Neural cell (in vitro differentiated cells): ENCODE measurements around the gene PPIP5K1. TPM values are rescaled to one million over a fixed set of nuclear protein-coding genes. Genes with fewer than 3 reads are reported as not detected.
A peak's percentile ranks its signal among the peaks of the same experiment; 100 is the strongest.

Experiments
- H2AFZ ChIP-seq: fragments of 200-600, 300-800 bp; sonication (generic), shearing (Covaris generic); 2 replicates; pipeline ENCODE4 v1.6.0; 2014; ENCODE audit warnings: low read depth, mild to moderate bottlenecking, antibody characterized with exemption, low read length, moderate library complexity
- H3F3A ChIP-seq: fragments of 200-600 bp; shearing (Covaris generic); 2 replicates; pipeline ENCODE4 v1.6.1; 2016; ENCODE audit warnings: mild to moderate bottlenecking, moderate library complexity, mixed read lengths, antibody characterized with exemption, low read length; ENCODE audit not compliant: insufficient read depth, poor library complexity, severe bottlenecking
- H3K27ac ChIP-seq: fragments of 200-600, 300-800 bp; sonication (generic), shearing (Covaris generic); 2 replicates; pipeline ENCODE4 v1.5.1; 2014; ENCODE audit warnings: mild to moderate bottlenecking, low read length, moderate library complexity
- H3K27me3 ChIP-seq: fragments of 300-800, 200-600 bp; sonication (generic), shearing (Covaris generic); 2 replicates; pipeline ENCODE4 v1.6.0; 2014; ENCODE audit warnings: mild to moderate bottlenecking, low read depth, low read length, moderate library complexity; ENCODE audit not compliant: insufficient read depth
- H3K36me3 ChIP-seq: fragments of 300-800, 200-600 bp; sonication (generic), shearing (Covaris generic); 2 replicates; pipeline ENCODE4 v1.5.1; 2014; ENCODE audit warnings: mild to moderate bottlenecking, antibody characterized with exemption, low read length, moderate library complexity; ENCODE audit not compliant: insufficient read depth
- H3K4me2 ChIP-seq: fragments of 300-800, 200-600 bp; sonication (generic), shearing (Covaris generic); 2 replicates; pipeline ENCODE4 v1.6.0; 2014; ENCODE audit warnings: mild to moderate bottlenecking, low read length
- H3K4me3 ChIP-seq: fragments of 300-800, 200-600 bp; sonication (generic), shearing (Covaris generic); 2 replicates; pipeline ENCODE4 v1.5.1; 2014; ENCODE audit warnings: mild to moderate bottlenecking, low read length, moderate library complexity
- H3K79me2 ChIP-seq: fragments of 200-600 bp; shearing (Covaris generic); replicated peaks from 2 replicates; pipeline ENCODE4 v1.6.0; 2014; ENCODE audit warnings: mild to moderate bottlenecking, low read length, moderate library complexity; ENCODE audit not compliant: insufficient read depth
- H3K9ac ChIP-seq: fragments of 300-800, 200-600 bp; sonication (generic), shearing (Covaris generic); 2 replicates; pipeline ENCODE4 v1.6.1; 2016; ENCODE audit warnings: mild to moderate bottlenecking, low read length, mixed read lengths
- H3K9me2 ChIP-seq: fragments of 200-600 bp; shearing (Covaris generic); 2 replicates; pipeline ENCODE4 v1.6.1; 2016; ENCODE audit warnings: mild to moderate bottlenecking, low read length, mixed read lengths; ENCODE audit not compliant: insufficient read depth
- H3K9me3 ChIP-seq: fragments of 200-600, 300-800 bp; sonication (generic), shearing (Covaris generic); 2 replicates; pipeline ENCODE4 v1.6.1; 2016; ENCODE audit warnings: mild to moderate bottlenecking, mixed run types, low read length, moderate library complexity, mixed read lengths
- H4K20me1 ChIP-seq: fragments of 200-600 bp; shearing (Covaris generic); 2 replicates; pipeline ENCODE4 v1.6.1; 2016; ENCODE audit warnings: mild to moderate bottlenecking, mixed run types; ENCODE audit not compliant: insufficient read depth
- CTCF ChIP-seq: fragments of 450-650 bp; IDR thresholded peaks from 2 replicates; pipeline ENCODE4 v1.5.1; 2014; ENCODE audit warnings: antibody characterized with exemption, mild to moderate bottlenecking, moderate library complexity; ENCODE audit not compliant: poor library complexity, severe bottlenecking
- EP300 ChIP-seq: fragments of 450-650 bp; conservative IDR thresholded peaks from 2 replicates; pipeline ENCODE4 v1.6.1; 2014; ENCODE audit warnings: antibody characterized with exemption, mild to moderate bottlenecking, moderate library complexity; ENCODE audit not compliant: poor library complexity, severe bottlenecking
- EZH2 ChIP-seq: fragments of 200-600, 300-800 bp; shearing (Covaris generic), sonication (generic); IDR thresholded peaks from 2 replicates; pipeline ENCODE4 v1.6.1; 2014; ENCODE audit warnings: antibody characterized with exemption, low read length, borderline replicate concordance, mild to moderate bottlenecking; ENCODE audit not compliant: insufficient read depth, poor library complexity, severe bottlenecking
- MXI1 ChIP-seq: fragments of 450-650 bp; conservative IDR thresholded peaks from 2 replicates; pipeline ENCODE4 v1.6.1; 2014; ENCODE audit warnings: antibody characterized with exemption, mild to moderate bottlenecking; ENCODE audit not compliant: poor library complexity, severe bottlenecking
- POLR2AphosphoS5 ChIP-seq: IDR thresholded peaks from 2 replicates; pipeline ENCODE4 v1.6.1; 2012
- RAD21 ChIP-seq: fragments of 450-650 bp; conservative IDR thresholded peaks from 2 replicates; pipeline ENCODE4 v1.6.1; 2014; ENCODE audit warnings: antibody characterized with exemption, mild to moderate bottlenecking, moderate library complexity
- REST ChIP-seq: IDR thresholded peaks from 2 replicates; pipeline ENCODE4 v1.6.1; 2012; ENCODE audit warnings: borderline replicate concordance
- SMC3 ChIP-seq: fragments of 450-650 bp; conservative IDR thresholded peaks from 2 replicates; pipeline ENCODE4 v1.6.1; 2014; ENCODE audit warnings: antibody characterized with exemption, mild to moderate bottlenecking, moderate library complexity; ENCODE audit not compliant: poor library complexity
- TAF1 ChIP-seq: IDR thresholded peaks from 2 replicates; pipeline ENCODE4 v1.6.1; 2012; ENCODE audit warnings: low read depth
- polyA plus RNA-seq: library from polyadenylated mRNA; depleted of rRNA; stranded (reverse); fragments of >200 nt; gene quantifications from 2 replicates; pipeline ENCODE4 v1.2.3, GENCODE V29; 2014

PPIP5K1 gene
- polyA plus RNA-seq, 1 donor from 2014 or later = 29.6 TPM

DNA sequence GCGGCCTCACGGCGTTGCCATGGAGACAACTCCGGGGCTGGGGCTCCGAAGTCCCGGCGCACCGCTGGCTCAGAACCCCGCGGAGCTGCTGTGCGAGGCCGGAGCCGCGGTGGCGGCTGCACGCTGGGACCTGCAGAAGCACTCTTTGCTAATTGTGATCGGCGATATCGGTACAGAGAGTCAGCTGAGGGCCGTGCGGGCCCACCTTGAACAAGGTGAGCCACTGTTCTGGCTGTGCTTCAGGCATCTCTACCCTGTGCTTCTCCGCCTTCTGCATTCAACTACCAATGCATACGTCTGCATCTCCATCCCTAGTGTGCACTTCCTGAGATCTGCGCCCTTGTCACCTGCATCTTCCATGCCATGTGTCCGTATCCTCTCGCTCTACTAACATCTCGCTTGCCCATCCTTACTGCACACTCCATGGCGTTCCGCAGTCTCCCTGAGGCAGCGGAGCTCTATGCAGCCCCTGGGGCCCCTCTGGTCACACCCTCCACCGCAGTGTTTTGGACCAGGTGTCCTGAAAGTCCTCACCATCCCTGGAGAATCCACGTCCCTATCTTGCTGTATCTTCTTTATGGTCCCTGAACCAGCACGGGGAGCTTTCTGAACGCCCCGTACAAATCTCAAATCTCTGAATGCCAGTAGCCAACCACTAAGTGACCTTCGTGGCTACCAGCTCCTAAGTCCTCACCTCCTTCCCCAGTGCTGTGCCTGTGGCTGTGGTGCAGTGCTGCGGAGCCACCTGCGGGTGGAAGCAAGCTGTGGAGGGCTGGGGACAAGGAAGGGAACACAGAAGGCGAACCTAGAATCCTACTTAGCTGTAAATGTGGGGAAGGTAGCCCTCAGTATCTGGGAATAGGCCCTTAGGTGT lies 78.8 kb downstream of the PPIP5K1 start:
- H3K9me2 ChIP-seq = no peaks in the 10 kb centered on the region
- peak overlapping the region; percentile 84 for H3K4me3 ChIP-seq
- H2AFZ ChIP-seq = no peak overlapping the region
- H3K9ac ChIP-seq = peak overlapping the region; percentile 92
- H3K9me3 ChIP-seq = no peaks in the 10 kb centered on the region
- TF ChIP-seq EZH2 = no peak
- TF ChIP-seq SMC3 = peak; percentile 70
- no peak for TF ChIP-seq EP300
- peak; percentile 73 for TF ChIP-seq RAD21
- TF ChIP-seq TAF1 = peak; percentile 72
- peak; percentile 95 for TF ChIP-seq MXI1
- peak; percentile 76 for TF ChIP-seq CTCF
- TF ChIP-seq REST = no peak
- TF ChIP-seq POLR2AphosphoS5 = peak; percentile 69
- peaks cover 13% of the 10 kb centered on the region for H3F3A ChIP-seq
- H3K4me2 ChIP-seq = peak overlapping the region; percentile 97
- H3K79me2 ChIP-seq = peaks cover 34% of the 10 kb centered on the region
- peak overlapping the region; percentile 100 for H3K27ac ChIP-seq
- H3K36me3 ChIP-seq = no peaks in the 10 kb centered on the region
- H4K20me1 ChIP-seq = no peaks in the 10 kb centered on the region
- H3K27me3 ChIP-seq = no peaks in the 10 kb centered on the region

DNA sequence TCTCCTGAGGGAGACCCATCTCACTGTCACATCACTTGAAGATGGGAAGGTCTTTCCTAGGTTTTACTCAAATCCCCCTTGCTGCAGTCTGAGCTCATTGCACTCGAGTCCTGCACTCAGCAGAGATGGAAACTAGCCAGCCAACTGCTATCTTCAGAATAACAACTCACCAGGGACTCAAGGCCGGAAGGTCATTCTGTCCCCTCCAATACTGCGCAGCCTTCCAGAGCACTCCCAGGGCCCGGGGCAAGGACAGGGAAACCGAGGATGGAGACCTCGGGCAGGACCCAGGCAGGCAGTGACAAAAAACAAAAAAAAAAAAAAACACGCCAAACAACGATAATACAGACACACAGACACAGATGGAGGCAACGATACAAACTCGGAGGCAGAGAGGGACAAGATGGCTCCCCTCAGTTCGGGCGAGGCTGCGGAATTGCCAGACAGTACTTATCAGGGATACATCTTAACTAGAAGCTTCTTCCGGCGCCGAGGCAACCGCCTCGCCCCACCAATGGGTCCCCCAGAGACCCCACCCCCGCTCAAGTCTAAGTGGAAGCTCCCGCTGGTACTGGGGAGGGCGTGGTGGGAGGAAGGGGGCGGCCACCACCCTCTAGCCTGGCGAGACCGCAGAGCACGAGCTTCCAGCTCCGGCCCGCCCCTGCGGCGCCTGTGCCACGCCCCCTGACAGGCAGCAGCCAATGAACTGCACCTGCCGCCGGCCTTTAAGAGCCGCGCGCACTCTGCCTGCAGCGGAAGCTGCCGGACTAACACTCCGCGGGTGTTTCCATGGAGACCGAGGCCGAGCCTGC lies 79.6 kb downstream of the PPIP5K1 start:
- Histone ChIP-seq H3K4me3 (peak overlapping the region; percentile 84), H3K36me3 (no peaks in the 10 kb centered on the region), H3F3A (peaks cover 13% of the 10 kb centered on the region), H3K27me3 (no peaks in the 10 kb centered on the region), H3K27ac (peak overlapping the region; percentile 100), H2AFZ (peak overlapping the region; percentile 82), H3K79me2 (peaks cover 26% of the 10 kb centered on the region), H3K9me2 (no peaks in the 10 kb centered on the region), H3K4me2 (peak overlapping the region; percentile 94), H4K20me1 (no peaks in the 10 kb centered on the region), H3K9ac (peak overlapping the region; percentile 92), H3K9me3 (no peaks in the 10 kb centered on the region)
- peak; percentile 49 for TF ChIP-seq CTCF
- peak; percentile 84 for TF ChIP-seq TAF1
- peak; percentile 34 for TF ChIP-seq SMC3
- TF ChIP-seq EP300 = peak; percentile 64
- TF ChIP-seq REST = peak; percentile 34
- TF ChIP-seq RAD21 = no peak
- peak; percentile 93 for TF ChIP-seq POLR2AphosphoS5
- TF ChIP-seq MXI1 = no peak
- TF ChIP-seq EZH2 = no peak
